ENCODE data around the gene STRN3.

DNA sequence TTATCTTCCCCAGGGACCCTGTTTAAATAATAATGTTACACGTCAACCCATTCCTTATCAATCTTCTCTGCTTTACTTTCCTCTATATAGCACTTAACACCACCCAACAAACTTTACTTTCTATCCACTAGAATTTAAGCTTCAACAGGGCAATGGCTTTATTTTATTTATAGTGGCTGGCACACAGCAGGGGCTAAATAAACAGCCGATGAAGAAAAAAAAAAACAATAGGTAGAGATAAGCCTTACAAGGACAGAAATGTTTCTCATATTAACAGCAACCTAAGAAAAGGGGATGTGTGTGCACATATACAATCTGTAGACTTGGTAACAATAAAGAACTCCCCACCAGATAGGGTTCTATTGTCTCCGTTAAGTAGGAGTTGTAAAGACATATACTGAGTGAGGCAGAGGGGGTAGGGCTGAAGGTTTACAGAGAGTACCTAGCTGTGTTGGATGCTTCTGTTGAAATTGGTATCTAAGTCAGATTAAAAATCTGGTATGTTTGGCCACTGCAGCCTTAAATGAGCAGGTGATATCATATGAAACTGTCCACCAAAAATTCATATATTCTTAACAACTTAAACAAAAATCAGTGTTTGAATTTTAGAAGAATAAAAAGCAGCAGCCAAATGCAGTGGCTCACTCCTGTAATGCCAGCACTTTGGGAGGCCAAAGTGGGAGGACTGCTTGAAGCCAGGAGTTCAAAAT lies 25.4 kb downstream of the STRN3 start:
- TF ChIP-seq, protein P1, sequence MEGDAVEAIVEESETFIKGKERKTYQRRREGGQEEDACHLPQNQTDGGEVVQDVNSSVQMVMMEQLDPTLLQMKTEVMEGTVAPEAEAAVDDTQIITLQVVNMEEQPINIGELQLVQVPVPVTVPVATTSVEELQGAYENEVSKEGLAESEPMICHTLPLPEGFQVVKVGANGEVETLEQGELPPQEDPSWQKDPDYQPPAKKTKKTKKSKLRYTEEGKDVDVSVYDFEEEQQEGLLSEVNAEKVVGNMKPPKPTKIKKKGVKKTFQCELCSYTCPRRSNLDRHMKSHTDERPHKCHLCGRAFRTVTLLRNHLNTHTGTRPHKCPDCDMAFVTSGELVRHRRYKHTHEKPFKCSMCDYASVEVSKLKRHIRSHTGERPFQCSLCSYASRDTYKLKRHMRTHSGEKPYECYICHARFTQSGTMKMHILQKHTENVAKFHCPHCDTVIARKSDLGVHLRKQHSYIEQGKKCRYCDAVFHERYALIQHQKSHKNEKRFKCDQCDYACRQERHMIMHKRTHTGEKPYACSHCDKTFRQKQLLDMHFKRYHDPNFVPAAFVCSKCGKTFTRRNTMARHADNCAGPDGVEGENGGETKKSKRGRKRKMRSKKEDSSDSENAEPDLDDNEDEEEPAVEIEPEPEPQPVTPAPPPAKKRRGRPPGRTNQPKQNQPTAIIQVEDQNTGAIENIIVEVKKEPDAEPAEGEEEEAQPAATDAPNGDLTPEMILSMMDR (IDR thresholded peaks at IDR 0.05): no peak
- TF ChIP-seq POLR2A (IDR thresholded peaks at IDR 0.05): no peak
- no peak for TF ChIP-seq POLR2AphosphoS5 (IDR thresholded peaks at IDR 0.05)
- no peak for TF ChIP-seq EP300 (IDR thresholded peaks at IDR 0.05)

Data from gastroesophageal sphincter (tissue), 3 donors.